ENCODE results near the gene GPRC5A. TPM values are rescaled to one million over a fixed set of nuclear protein-coding genes. Genes with fewer than 3 reads are reported as not detected.

Gene GPRC5A
- polyA plus RNA-seq, 1 experiment = 118 TPM

- peaks cover 4% of the 10 kb centered on the region; the same call in 1 of the 2 replicates for H3K9me3 ChIP-seq (ENCODE audit: control insufficient read depth, insufficient read depth, low read length)
- H3K27me3 ChIP-seq (ENCODE audit: control insufficient read depth, insufficient read depth, low read length) = no peaks in the 10 kb centered on the region
- no peak overlapping the region for H3K27ac ChIP-seq (ENCODE audit: low read depth, low read length)
- no peak for DNase-seq (ENCODE audit: low read depth, low spot score)
- TF ChIP-seq, protein P1, sequence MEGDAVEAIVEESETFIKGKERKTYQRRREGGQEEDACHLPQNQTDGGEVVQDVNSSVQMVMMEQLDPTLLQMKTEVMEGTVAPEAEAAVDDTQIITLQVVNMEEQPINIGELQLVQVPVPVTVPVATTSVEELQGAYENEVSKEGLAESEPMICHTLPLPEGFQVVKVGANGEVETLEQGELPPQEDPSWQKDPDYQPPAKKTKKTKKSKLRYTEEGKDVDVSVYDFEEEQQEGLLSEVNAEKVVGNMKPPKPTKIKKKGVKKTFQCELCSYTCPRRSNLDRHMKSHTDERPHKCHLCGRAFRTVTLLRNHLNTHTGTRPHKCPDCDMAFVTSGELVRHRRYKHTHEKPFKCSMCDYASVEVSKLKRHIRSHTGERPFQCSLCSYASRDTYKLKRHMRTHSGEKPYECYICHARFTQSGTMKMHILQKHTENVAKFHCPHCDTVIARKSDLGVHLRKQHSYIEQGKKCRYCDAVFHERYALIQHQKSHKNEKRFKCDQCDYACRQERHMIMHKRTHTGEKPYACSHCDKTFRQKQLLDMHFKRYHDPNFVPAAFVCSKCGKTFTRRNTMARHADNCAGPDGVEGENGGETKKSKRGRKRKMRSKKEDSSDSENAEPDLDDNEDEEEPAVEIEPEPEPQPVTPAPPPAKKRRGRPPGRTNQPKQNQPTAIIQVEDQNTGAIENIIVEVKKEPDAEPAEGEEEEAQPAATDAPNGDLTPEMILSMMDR (IDR thresholded peaks at IDR 0.05; ENCODE audit: low read depth, low read length) = no peak
- CTCF ChIA-PET = interaction anchor here (1.0 kb wide), 1 partner anchor 53 kb away, joined by 3 read pairs; no protein-coding TSS in a partner anchor
- POLR2A ChIA-PET = no interaction called here
- no peak overlapping the region for H3K4me3 ChIP-seq (ENCODE audit: low read depth, low read length)
Measured at GRCh38 chr12:12930633-12931219, 39.4 kb downstream of the GPRC5A start.

GRCh38 chr12:12933742-12934141, 42.4 kb downstream of the GPRC5A start:
- Histone ChIP-seq H3K4me3 (ENCODE audit: low read depth, low read length) (no peak overlapping the region), H3K9me3 (ENCODE audit: control insufficient read depth, insufficient read depth, low read length) (no peaks in the 10 kb centered on the region), H3K27me3 (ENCODE audit: control insufficient read depth, insufficient read depth, low read length) (no peaks in the 10 kb centered on the region), H3K27ac (ENCODE audit: low read depth, low read length) (no peak overlapping the region)
- TF ChIP-seq, protein P1 (IDR thresholded peaks at IDR 0.05; ENCODE audit: low read depth, low read length) = no peak
- DNase-seq (ENCODE audit: low read depth, low spot score) = no peak
- POLR2A ChIA-PET = no interaction called here
- CTCF ChIA-PET = interaction anchor here (1.5 kb wide), 1 partner anchor 18 kb away, joined by 5 read pairs; no protein-coding TSS in a partner anchor

DNA sequence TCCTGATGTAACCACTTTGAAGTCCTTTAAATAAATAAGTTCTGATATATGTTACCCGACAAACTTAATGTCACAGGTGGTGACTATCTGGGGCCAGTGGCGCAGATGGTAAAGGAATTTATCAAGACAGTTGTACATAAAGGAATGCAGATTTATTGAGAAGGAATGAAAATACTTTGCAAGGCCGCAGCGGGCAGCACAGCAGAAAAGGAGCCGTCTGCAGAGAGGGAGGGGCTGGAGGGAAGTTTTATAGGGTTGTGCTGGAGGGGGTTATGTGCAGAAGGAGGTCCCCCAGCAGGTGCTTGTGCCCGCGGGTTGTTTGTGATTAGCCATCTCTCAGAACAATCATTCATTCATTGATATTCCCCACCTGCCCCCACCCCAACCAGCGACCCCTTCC, 43.2 kb downstream of the GPRC5A start:
- TF ChIP-seq, protein P1 (IDR thresholded peaks at IDR 0.05; ENCODE audit: low read depth, low read length) = no peak
- ChIA-PET POLR2A (no interaction called here), CTCF (interaction anchor here (0.7 to 0.8 kb wide), 2 partner anchors 18 to 29 kb away, joined by 3 read pairs; no protein-coding TSS in a partner anchor)
- no peaks in the 10 kb centered on the region for H3K9me3 ChIP-seq (ENCODE audit: control insufficient read depth, insufficient read depth, low read length)
- DNase-seq (ENCODE audit: low read depth, low spot score) = no peak
- H3K27ac ChIP-seq (ENCODE audit: low read depth, low read length) = no peak overlapping the region
- H3K4me3 ChIP-seq (ENCODE audit: low read depth, low read length) = no peak overlapping the region
- no peaks in the 10 kb centered on the region for H3K27me3 ChIP-seq (ENCODE audit: control insufficient read depth, insufficient read depth, low read length)

DNA sequence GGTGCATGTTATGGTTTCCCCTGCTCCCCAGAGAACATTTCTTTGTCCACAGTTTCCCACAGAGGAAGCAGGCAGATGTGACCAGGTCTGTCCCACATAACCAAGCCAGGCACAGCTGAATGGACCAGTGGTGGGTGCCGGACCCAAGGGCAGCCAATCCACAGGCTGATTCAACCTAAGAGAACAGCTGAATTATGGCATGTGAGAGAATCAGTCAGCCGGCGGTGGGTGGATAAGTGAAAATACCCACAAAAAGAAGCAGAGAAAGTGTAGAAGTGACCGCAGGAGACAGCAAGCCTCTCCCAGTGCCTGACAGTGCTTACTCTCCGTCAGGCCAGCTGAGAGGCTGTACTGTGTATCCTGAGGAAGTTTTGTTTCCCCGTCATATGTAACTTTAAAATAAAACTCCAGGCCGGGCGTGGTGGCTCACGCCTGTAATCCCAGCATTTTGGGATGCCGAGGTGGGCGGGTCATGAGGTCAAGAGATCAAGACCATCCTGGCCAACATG, 45.7 kb downstream of the GPRC5A start:
- no peak overlapping the region for H3K27ac ChIP-seq (ENCODE audit: low read depth, low read length)
- no peak for DNase-seq (ENCODE audit: low read depth, low spot score)
- TF ChIP-seq, protein P1 (IDR thresholded peaks at IDR 0.05; ENCODE audit: low read depth, low read length) = no peak
- POLR2A ChIA-PET = no interaction called here
- CTCF ChIA-PET = interaction anchor here (1.3 kb wide), 2 partner anchors 100 to 148 kb away, joined by 3 read pairs; no protein-coding TSS in a partner anchor
- H3K4me3 ChIP-seq (ENCODE audit: low read depth, low read length) = no peak overlapping the region
- H3K27me3 ChIP-seq (ENCODE audit: control insufficient read depth, insufficient read depth, low read length) = no peaks in the 10 kb centered on the region
- no peaks in the 10 kb centered on the region for H3K9me3 ChIP-seq (ENCODE audit: control insufficient read depth, insufficient read depth, low read length)

DNA sequence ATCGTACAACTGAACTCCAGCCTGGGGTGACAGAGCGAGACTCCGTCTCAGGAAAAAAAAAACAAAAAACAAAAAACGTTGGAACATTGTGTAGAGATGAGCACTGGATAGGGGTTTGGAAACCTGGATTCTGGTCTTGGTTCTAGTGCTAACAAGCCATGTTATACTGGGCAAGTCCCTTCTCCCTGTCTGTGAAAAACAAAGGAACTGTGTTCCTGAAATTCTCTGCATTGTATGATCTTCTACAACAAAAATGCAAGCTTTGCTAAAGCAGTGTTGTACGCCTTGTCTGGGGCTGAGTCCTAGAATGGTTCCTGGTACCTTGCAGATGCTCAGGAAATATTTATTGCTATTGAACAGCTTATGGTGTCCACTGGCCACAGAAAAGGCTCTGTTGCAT, 47.2 kb downstream of the GPRC5A start:
- H3K27me3 ChIP-seq (ENCODE audit: control insufficient read depth, insufficient read depth, low read length) = no peaks in the 10 kb centered on the region
- no peaks in the 10 kb centered on the region for H3K9me3 ChIP-seq (ENCODE audit: control insufficient read depth, insufficient read depth, low read length)
- POLR2A ChIA-PET = no interaction called here
- no peak overlapping the region for H3K4me3 ChIP-seq (ENCODE audit: low read depth, low read length)
- CTCF ChIA-PET = interaction anchor here (0.6 to 1.0 kb wide), 2 partner anchors 19 to 22 kb away, joined by 3 to 6 read pairs; no protein-coding TSS in a partner anchor
- TF ChIP-seq, protein P1 (IDR thresholded peaks at IDR 0.05; ENCODE audit: low read depth, low read length) = no peak
- H3K27ac ChIP-seq (ENCODE audit: low read depth, low read length) = no peak overlapping the region
- no peak for DNase-seq (ENCODE audit: low read depth, low spot score)
